OCI-LY1 (cell line): Measurements from ENCODE around the gene NRG2.

Experiments used
- CTCF ChIP-seq: fragments of 200-600 bp; sonication (generic), shearing (Covaris generic); IDR thresholded peaks from 2 replicates; pipeline ENCODE4 v1.5.1; 2017; ENCODE audit warnings: mild to moderate bottlenecking, antibody characterized with exemption, low read length, moderate library complexity, mixed read lengths
- EZH2 ChIP-seq: fragments of 200-600 bp; sonication (generic), shearing (Covaris generic); IDR thresholded peaks from 2 replicates; pipeline ENCODE4 v1.8.0; 2017; ENCODE audit warnings: borderline replicate concordance, mixed run types, mild to moderate bottlenecking, antibody characterized with exemption, low read length, moderate library complexity, mixed read lengths

- no peak for TF ChIP-seq CTCF
- TF ChIP-seq EZH2, result no peak
These were observed 139.7 kb downstream of the NRG2 start for GRCh38 chr5:139903450-139903794.
